GM18868 (cell line): ENCODE data around the gene CMIP.

Experiments used
- ATAC-seq: cut with Tn5 transposase; IDR thresholded peaks from one replicate; pipeline ENCODE4 v1.9.1; 2021; ENCODE audit warnings: mild to moderate bottlenecking, moderate library complexity; ENCODE audit not compliant: unreplicated experiment

The CMIP gene

DNA sequence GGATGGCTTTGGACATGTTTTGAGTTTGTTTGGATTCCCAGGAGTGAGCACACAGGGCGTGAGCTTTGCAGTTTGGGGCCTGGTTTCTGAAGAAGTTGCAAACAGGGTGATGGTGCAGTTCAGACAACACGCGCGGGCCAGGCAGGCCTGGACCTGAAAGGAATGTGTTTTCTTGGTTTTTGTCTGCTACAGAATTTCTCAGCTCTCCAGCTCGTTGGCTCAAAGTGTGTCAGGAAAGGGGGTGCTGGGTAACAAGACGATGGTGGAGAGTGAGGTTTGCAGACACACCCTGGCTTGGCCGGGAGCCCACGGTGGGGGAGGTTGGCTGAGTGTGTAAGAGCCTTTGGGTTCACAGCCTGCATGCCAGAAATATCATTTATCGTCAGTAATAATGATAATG lies 82.3 kb downstream of the CMIP start:
- no peak for ATAC-seq

DNA sequence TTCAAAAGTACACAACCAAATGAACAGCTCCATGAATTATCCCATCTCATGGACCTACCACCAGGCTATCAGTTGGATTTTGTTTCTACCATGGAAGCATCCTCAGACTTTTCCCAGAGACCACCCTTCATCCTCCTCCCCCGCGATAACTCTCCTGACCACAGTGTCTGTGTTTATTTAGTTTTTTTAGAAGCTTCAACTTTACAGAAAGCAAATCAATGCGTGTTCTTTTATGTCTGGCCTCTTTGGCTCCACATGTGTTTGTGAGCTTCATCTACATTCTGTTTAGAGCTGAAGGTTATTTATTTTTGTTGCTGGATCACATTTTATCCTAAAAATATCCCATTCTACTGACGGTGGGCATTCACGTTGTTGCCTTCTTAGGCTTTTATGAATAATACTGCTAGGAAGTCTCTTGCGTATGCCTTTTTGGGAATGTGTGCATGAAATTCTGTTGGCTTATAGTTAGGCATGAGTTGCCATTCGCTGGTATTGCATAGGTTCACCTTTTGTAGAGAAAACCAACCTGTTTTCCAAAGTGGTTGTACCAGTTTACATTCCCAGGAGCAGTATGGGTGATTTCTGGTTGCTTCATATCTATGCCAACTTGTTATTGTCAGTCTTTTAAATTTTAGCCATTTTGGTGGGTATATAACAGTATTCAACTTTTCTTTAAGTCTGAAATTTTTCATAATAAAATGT lies 83.0 kb downstream of the CMIP start:
- no peak for ATAC-seq

DNA sequence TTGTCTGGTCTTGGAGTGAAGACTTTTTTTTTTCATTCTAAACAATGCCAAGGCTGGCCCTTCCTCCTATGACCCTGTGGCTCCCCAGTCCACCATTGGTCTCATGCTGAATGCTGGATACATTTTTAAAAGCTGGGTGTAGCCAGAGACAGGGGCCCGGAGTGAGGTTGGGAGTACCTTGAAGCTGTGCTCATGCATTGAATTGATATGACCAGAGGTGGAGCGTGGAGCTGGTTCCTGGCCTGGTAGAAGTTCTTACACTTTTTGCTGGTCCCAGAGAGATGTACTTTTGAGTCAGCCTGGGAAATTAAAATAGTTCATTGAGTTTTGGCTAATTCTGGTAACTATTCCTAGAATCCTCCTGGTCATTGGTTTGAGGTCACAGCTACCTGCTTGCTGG lies 83.6 kb downstream of the CMIP start:
- no peak for ATAC-seq

DNA sequence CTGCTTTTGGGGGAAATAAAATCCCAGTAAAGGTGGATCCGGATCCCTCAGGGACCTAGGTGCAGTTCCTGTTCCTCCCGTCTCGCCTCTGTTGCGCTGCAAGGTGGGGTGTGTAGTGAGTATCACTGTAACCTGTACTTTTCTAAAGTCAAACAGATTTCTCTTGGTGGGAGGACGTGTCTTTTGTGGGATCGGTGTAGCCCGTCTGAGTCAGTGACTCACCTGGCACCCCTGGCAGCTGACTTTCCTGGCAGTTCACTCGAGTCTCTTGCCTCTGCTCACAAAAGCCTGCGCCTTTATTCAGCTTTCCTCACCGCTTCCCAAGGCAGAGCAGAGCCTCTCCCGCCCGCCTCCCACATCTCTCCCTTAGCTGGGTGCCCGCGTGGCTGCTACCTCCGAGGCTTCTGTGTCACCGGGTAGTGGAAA lies 85.7 kb downstream of the CMIP start:
- no peak for ATAC-seq

DNA sequence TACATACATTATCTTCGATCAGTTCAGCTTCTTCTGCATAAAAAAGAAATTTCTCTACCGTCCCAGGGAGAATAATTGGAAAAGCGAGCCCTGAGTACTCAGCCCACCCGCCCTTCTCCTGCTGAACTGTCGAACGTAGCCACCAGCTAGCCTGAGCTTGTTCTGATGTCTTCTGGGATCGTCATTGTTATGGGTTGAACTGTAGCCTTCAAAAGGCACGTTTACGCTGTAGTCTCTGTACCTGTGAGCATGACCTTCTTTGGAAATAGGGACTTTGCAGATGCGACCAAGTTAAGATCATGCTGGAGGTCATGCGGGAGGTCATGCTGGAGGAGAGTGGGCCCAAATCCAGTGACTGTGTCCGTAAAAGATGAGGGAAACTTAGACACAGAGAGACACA lies 86.2 kb downstream of the CMIP start:
- no peak for ATAC-seq

DNA sequence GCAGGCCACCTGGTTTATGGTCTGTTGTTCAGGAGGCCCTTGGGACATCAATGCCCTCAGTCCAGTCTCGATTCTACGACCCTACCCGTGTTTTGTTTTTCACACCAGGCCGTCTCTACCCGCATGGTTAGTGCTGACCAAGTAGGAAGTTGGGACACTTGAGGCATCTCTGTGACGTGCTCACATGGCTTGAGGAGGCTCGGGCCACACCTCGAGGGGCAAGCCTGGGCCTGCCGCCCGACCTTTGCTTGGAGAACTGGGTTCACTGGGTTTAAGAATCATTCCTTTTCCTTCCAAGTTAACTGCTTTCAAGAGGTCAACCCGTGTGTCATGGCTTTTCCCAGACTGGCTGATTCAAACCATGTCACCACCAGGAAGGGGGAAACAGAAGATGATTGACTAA lies 86.8 kb downstream of the CMIP start:
- ATAC-seq: no peak

DNA sequence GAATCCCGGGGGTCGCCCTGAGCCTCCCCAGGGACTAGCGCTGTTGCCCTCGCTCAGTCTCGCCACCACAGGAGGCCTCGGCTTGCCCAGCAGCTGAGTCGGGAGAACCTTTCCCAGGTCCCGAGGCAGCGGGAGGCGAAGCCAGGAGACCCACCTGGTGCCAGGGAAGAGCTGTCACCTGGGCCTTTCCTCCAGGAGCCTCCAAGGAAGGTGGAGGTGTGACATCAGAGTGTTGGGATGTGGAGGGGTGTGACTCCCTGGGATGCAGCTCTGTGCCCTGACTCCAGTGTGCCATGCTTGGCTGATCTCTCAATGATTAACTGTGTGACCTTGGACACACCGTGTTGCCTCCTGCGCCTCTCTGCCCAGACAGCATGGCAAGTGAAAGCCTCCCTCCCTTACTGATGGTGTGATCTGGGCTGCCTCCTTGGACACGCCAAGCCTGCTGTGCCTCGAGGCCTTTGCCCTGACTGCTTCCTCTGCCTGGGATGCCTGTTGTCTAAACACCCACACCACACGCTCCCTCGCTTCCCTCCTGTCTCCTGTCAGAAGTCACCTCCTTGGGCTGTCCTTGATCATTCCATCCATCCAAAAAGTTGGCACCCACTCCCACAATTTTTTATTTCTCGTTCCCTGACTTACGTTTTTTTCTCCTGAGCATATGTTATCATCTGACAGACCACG lies 88.0 kb downstream of the CMIP start:
- no peak for ATAC-seq

DNA sequence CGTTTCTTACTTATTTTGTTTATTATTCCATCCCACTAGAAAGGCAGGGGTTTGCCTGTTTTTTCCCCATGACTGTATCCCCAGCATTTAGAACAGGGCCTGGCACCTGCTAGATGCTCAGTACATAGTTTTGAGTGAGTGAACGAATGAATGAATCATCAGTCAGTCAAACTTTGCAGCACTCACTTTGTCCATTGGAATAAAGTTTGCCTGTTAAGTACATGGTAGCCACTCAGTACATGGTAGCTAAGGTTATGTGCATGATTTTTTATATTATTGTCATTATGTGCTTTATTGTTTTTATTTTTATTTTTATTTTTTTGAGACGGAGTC lies 88.5 kb downstream of the CMIP start:
- ATAC-seq: no peak

DNA sequence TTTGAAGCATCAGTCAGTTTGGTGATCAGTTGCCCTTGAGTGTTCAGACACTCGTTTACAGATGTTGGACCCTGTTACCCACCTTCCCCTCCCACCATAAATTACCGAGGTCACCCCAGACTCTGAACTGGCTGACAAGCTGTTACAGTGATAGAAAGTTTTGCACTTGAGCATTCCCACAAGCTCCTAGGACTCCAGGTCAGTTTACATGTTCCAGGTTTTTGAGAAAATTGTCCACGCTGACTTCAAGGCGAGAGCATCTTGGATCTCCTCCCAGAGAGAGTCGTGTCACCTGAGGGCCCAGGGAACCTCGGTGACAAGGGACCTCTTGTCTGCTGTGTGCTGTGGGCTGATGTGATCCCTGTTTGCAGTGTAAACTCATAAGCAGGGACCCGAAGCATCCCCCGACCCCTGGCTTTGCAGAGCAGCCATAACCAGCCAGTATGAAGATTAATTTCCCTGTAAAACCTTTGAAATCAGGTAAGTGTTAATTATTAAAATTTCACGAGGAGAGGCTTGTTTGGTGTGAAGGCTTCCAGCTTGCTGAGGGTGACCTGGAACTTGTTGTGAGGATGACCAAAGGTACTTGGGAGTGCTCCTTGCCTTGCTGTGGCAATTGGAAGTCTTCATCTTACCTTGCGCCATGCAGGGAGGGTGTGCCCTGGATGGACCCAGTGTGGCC lies 91.2 kb downstream of the CMIP start:
- ATAC-seq: no peak

DNA sequence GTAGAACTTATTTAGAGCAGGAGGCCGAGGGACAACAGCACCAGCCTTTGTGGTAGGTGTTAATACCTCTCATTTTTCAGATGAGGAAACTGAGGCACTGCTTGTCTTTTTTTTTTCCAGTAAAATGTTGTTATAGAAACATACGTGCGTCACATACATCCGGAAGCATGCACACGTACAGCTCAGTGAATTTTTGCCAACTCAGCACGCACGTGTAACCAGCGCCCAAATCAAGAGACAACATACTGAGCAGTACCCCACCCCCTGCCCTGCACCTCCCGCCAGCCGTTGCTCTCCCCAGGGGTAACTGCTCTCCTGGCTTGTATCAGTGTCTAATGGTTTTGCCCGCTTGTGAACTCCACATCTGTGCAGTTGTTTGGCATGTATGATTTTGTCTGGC lies 92.0 kb downstream of the CMIP start:
- ATAC-seq: no peak

DNA sequence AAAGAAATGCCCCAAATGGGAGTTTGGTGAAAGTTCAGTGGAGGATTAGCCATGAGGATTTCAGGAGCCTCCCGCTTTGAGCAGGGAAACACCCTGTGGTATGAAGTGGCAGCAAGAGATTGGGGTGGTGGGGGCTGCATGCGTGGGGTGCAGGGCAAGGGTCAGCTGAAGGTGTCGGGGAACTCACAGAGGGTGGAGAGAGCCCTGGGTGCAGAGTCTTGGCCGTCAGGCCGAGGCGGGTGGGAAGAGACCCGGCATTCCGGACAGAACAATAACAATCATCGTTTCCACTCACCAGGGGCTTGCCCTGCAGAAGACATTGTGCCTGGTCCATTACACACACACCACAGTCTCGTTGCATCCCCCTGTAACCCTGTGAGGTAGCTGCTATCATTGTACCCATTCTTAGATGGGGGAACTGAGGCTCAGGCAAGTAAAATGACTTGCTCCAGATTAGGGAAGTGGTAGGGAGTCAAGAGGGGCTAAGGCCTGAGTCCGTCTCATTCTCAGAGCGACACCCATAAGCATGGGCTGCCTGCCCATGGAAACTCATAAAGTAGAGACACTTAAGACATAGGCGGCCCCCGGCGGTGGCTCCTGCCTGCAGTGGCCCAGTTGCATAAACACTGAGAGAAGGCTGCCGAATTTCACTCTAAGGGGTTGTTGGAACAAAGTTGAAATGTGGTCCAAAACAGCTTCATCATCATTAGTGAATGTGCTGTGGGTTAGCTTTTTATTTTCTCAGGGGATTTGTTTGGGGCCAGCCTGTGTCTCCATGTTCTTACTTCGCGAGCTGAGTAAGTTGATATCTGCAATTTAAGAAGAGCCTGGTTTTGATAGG lies 93.3 kb downstream of the CMIP start:
- ATAC-seq: no peak

DNA sequence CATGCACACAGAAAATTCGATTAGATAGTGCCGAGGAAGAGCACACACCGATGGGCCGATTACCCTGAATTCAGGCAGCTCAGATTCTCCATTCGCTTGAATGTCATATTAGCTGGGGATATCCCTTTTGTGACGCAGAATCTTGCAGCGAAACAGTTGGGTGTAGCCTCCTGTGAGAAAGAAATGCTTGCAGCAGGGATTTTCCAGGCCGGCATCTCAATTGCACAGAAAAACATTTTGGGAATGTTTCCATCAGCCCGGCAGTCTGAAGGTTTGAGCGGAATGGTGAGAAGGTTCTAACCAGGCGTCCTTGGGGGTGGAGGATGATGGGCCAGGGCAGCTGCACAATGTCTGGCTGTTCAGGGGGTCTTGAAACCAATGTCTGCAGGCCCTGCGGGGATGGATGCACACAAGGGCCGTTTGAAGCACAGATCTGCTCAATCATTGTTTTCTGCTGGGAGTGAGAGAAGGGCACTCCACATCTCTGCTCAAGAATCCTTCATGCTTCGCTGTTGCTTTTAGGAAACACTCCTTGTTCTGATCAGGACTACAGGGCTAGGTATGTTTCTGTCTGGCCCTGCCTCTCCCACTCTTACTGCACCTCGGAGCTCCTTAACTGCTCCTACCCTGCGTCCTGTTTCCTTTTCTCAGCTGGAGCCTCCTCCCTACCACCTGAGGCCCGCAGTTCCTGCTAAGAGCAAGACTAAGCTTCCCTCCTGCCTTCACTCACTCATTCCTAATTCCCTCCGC lies 94.6 kb downstream of the CMIP start:
- no peak for ATAC-seq

DNA sequence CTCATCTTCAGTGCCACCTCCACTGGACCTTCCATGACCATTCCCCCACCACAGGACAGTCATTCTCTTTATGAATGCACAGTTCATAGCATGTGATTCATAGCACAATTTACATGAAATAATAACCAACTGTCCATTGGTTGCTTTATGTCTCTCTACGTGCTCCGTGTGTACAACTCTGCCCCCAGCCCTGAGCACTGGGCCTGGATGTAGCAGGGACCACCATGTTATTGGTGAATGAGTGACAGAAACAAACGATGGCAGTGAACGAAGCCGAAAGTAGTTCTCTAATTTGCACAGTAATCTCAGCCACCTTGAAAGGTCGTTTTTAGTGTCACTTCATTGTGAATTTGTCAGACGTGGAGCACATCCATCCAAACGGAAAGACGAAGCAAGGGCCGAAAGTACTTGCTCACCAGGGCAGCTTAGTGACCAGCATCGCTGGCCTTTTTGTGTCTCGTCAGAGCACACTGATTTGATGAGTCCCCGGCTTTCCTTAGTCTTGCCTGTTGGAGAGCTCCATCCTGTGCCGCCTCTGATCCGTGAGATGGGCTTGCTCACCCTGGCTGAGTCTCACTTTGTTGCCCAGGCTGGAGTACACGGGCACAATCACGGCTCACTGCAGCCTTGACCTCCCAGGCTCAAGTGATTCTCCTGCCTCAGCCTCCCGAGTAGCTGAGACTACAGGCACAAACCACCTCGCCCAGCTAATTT lies 95.3 kb downstream of the CMIP start:
- no peak for ATAC-seq

DNA sequence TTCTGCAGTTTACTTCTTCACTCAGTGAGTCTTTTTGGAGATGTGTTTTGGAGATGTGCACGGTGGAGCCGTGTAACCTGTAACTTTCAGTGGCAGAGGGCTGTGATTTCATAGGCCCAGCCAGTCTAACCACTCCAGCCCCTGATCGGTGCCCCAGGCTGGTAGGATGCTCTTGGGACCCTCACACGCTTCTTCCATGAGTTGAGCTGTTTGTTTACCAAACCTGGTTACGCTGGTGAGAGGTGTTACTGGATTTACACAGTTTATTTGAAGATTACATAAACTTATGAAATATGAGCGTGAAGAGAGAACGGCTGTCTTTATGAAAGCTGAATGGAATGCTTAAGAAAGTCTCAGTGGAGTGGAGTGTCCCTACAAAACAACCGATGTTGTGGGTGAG lies 96.7 kb downstream of the CMIP start:
- ATAC-seq: no peak

DNA sequence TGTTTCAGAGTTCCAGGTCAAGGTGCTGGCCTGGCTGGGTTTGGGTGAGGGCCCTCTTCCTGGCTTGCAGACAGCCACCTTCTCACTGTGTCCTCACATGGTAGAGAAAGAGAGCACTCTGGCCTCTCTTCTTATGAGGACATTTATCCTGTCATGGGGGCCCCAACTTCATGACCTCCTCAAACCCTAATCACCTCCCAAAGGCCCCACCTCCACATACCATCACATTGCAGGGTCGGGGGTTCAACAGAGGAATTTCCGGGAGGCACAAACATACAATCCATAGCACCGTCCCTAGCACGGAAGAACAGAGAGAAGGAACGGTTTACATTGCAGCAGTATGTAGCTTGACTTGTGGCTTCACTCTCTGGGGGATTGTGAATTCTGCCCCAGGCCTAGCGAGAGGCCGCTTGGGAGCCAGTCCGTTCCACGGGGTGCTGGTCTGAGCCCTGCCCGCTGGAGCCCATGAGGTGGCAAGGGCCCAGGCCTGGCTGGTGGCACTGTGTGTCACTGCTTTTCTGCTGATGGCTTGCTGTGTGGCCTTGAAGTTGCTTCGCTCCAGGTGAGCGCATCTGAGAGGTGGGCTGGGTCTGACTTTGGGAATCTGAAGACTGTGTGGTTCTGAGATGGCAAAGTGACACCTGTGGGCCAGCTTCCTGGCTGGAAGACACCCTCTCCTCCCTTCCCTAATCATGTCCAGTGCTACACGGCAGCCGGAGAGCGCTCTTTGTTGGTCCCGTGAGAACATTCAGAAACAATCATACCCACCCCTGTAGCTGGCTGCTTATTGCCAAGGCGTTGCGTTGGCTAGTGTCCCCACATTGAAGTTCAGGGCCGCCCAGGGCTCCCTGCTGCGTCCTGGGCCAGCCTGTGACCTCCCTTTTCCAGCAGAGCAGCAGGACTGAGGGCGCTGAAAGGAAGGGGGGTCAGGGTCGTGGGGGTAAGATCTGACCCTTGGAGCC lies 98.3 kb downstream of the CMIP start:
- ATAC-seq: no peak

DNA sequence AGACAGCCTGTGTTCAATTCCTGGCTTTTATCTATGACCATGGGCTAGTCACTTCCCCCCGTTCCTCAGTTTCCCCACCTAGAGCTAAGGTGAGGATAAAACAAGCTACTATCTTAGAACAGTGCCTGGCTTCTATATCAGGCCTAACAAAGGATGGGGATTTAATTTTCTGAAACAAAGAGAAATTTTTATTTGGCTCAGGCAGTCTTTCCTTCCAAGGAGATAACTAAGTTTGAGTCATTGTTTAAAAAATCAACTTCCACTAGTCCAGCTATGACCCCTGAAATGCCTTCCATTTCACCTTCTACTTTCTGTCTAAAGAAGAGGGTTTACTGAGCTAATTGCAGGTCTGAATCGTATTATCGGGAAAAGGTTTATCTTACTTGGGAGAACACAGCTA lies 99.0 kb downstream of the CMIP start:
- ATAC-seq: no peak

DNA sequence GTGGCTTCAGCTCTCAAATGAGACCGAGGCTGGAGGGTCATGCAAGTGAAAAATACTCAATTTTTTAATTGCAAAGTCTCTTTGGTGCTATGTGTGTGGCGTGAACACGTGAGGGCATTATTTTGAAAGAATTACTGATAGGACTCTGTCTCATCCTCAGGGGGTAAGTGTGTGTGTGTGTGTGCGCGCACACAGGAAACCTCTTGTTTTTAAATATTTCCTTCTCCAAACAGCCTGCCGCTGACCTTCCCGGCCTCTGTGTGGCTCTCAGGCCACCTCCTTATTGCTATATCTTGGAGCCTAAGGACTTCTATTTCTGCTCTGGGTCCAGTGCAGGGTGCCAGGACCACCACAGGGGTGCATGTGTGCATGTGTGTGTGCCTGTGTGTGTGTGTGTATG lies 99.7 kb downstream of the CMIP start:
- ATAC-seq: no peak

DNA sequence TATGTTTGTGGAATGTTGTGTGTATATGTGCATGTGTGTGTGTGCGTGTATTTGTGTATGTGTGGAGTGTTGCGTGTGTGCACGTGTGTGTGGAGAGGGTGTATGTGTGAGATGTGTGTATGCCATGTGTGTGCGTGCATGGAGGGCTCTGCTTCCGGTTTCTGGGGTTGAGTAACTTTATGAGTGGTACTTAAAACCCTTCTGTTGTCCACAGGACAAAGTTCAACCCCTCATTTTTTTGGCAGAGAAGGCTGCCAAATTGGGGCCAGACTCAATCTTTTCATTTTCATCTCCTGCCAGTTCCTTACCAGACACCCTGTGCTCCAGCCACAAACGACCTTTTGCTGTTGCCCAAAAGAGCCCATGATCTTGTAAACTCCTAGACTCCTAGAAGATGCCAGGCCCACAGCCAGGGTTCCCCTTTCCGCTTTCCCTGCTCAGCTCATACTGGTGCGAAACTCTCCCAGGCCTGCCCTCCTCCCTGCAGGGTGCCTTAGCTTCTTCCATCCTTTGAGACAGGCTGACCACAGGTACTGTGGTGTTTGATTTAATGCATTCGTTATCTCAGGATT lies 100.2 kb downstream of the CMIP start:
- no peak for ATAC-seq
